ENCODE data around the gene NDRG4. TPM values are rescaled to one million over a fixed set of nuclear protein-coding genes. Genes with fewer than 3 reads are reported as not detected.

Gene NDRG4
- total RNA-seq, 6 experiments from 2014 or later = 0.76 to 2.9 (median 2.1) TPM

DNA sequence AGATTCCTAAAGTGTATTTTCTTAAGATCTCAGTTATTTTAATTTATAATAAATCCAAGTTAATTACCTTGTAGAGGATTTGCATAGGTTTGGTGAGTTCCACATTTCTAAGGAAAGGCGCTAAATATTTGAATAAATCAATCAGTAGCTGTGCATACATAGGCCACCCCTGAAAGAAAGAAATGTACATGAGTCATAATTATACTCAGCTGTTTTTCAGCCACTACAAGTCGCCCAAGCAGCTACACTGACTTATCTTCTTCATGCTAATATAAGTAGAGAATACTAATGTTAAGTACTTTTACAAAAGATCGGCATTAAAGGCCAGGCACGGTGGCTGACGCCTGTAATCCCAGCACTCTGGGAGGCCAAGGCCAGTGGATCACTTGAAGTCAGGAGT lies 30.2 kb downstream of the NDRG4 start:
- TF ChIP-seq, protein P1, sequence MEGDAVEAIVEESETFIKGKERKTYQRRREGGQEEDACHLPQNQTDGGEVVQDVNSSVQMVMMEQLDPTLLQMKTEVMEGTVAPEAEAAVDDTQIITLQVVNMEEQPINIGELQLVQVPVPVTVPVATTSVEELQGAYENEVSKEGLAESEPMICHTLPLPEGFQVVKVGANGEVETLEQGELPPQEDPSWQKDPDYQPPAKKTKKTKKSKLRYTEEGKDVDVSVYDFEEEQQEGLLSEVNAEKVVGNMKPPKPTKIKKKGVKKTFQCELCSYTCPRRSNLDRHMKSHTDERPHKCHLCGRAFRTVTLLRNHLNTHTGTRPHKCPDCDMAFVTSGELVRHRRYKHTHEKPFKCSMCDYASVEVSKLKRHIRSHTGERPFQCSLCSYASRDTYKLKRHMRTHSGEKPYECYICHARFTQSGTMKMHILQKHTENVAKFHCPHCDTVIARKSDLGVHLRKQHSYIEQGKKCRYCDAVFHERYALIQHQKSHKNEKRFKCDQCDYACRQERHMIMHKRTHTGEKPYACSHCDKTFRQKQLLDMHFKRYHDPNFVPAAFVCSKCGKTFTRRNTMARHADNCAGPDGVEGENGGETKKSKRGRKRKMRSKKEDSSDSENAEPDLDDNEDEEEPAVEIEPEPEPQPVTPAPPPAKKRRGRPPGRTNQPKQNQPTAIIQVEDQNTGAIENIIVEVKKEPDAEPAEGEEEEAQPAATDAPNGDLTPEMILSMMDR (IDR thresholded peaks at IDR 0.05) = no peak
- no peak for TF ChIP-seq POLR2A (IDR thresholded peaks at IDR 0.05)
- peaks cover 12 to 100% (median 63%) of the 10 kb centered on the region in 4 donors for H3K36me3 ChIP-seq
- WGBS (ENCODE audit: insufficient coverage, low coverage, low lambda C conversion rate, missing lambda C conversion rate) = 85% methylated on average over 5 of the region's 5 CpGs

DNA sequence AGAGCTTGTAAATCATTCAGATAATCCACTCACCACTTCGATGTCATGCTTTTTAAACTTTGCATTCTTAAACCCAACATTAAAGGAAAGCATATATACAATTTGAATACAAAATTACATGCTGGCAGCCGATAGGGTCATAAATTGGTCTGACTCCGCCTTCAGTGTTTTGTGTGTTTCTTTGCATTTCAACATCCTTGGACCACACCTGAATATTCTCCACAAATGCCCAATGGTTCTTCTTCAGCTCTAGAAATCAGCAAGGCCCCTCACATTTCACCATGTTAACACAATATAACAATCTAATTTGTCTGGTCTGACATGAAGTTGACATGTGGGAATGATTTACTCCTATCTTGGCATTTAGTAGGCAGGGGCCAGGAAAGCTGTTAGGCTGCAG lies 32.5 kb downstream of the NDRG4 start:
- intact Hi-C loops (cut with DNase I) = no loop called here
- TF ChIP-seq, protein P1 (IDR thresholded peaks at IDR 0.05) = no peak
- no peak for TF ChIP-seq POLR2A (IDR thresholded peaks at IDR 0.05)
- Histone ChIP-seq H3K9me3 (no peaks in the 10 kb centered on the region), H3K27me3 (no peaks in the 10 kb centered on the region), H3K27ac (no peak overlapping the region), H3K4me3 (no peak overlapping the region), H3K4me1 (no peaks in the 10 kb centered on the region), H3K36me3 (peaks cover 7 to 98% (median 64%) of the 10 kb centered on the region in 4 donors)
- WGBS (ENCODE audit: insufficient coverage, low coverage, low lambda C conversion rate, missing lambda C conversion rate) = 88% methylated on average over 3 of the region's 3 CpGs
- no peak for DNase-seq
- no peak for ATAC-seq

More for the DNA sequence above, 30.2 kb downstream of the NDRG4 start:
- intact Hi-C loops (cut with DNase I) = no loop called here
- no peak overlapping the region for H3K4me3 ChIP-seq
- H3K27ac ChIP-seq = no peak overlapping the region
- DNase-seq (no peak), ATAC-seq (no peak)
- no peaks in the 10 kb centered on the region for H3K9me3 ChIP-seq
- H3K4me1 ChIP-seq = no peaks in the 10 kb centered on the region
- H3K27me3 ChIP-seq = no peaks in the 10 kb centered on the region

DNA sequence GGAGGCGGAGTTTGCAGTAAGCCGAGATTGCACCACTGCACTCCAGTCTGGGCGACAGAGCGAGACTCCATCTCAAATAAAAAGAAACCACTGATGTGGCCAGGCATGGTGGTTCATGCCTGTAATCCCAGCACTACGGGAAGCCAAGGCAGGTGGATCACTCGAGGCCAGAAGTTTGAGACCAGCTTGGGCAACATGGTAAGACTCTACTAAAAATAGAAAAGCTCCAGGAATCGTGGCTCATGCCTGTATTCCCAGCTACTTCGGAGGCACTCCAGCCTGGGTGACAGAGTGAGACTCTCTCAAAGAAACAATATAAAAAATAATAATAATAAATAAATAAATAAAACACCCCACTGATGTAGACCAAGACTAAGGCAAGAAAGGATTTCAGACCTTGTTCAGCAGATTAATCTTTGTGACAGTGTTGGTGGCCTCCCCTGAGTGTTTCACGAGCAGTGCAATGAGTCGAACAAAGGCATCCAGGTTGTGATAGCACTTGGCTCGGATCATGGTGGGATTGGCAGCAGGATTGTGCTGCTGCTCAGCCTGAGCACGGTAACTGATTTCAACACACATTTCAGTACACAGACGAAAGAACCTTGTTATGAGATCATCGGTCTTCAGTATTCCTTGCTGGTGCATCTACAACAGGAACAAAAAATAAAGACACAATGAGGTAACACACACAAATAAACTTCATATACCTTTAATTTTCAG lies 34.0 kb downstream of the NDRG4 start:
- DNase-seq (no peak), ATAC-seq (peak in 3 of 4 donors; percentile 14 to 36 (median 14))
- TF ChIP-seq POLR2A (IDR thresholded peaks at IDR 0.05) = no peak
- TF ChIP-seq, protein P1 (IDR thresholded peaks at IDR 0.05) = no peak
- Histone ChIP-seq H3K9me3 (no peaks in the 10 kb centered on the region), H3K27me3 (no peaks in the 10 kb centered on the region), H3K27ac (no peak overlapping the region), H3K36me3 (peaks cover 7 to 98% (median 65%) of the 10 kb centered on the region in 4 donors), H3K4me1 (no peaks in the 10 kb centered on the region), H3K4me3 (no peak overlapping the region)
- WGBS (ENCODE audit: insufficient coverage, low coverage, low lambda C conversion rate, missing lambda C conversion rate) = 86% methylated on average over 6 of the region's 14 CpGs
- intact Hi-C loops (cut with DNase I) = no loop called here

DNA sequence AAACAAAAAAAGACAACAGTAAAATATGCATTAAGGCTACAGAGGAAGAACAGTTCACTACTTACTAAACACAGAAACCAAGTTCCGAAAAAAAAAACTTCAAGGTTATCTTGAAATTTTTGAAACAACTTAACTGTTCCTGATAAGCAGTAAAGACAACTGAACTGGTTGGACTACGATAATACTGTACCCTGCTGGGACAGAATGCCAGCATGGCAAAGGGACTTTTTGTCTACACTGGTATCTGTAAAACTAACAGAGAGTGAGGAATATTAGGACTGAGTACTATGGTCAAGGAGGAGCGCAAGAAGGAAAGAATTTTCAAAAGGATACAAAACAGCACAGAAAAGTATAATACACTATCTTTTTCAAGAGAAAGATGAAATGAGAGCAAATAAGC lies 35.2 kb downstream of the NDRG4 start:
- intact Hi-C loops (cut with DNase I) = no loop called here
- WGBS (ENCODE audit: insufficient coverage, low coverage, low lambda C conversion rate, missing lambda C conversion rate) = 94% methylated on average over 3 of the region's 3 CpGs
- Histone ChIP-seq H3K27ac (no peak overlapping the region), H3K9me3 (no peaks in the 10 kb centered on the region), H3K4me3 (no peak overlapping the region), H3K36me3 (peaks cover 7 to 98% (median 63%) of the 10 kb centered on the region in 4 donors), H3K4me1 (no peaks in the 10 kb centered on the region), H3K27me3 (no peaks in the 10 kb centered on the region)
- ATAC-seq = no peak
- no peak for DNase-seq
- TF ChIP-seq POLR2A (IDR thresholded peaks at IDR 0.05) = no peak
- TF ChIP-seq, protein P1 (IDR thresholded peaks at IDR 0.05) = no peak
